GM12891 (cell line): ENCODE measurements around the gene CTNNB1.
A peak's percentile ranks its signal among the peaks of the same experiment; 100 is the strongest.

ENCODE experiments used
- DNase-seq: peaks from one replicate; pipeline ENCODE4 v3.0.0; 2011; ENCODE audit warnings: low spot score; ENCODE audit not compliant: insufficient read length
- FAIRE-seq: peaks from 2 replicates; lab custom pipeline; 2011; peaks lifted over from hg19 to GRCh38; lab: Jason Lieb, UNC
- PAX5 ChIP-seq: IDR thresholded peaks from 2 replicates; pipeline ENCODE4 v1.6.1; 2011; ENCODE audit warnings: low read length, moderate library complexity, mild to moderate bottlenecking; ENCODE audit not compliant: insufficient read depth, severe bottlenecking
- POLR2A ChIP-seq: IDR thresholded peaks from 2 replicates; pipeline ENCODE4 v1.6.1; 2011; ENCODE audit warnings: low read depth, low read length, control low read depth
- POLR2AphosphoS5 ChIP-seq: IDR thresholded peaks from 2 replicates; pipeline ENCODE4 v1.6.1; 2011; ENCODE audit warnings: low read depth, low read length, control low read depth
- POU2F2 ChIP-seq: IDR thresholded peaks from 2 replicates; pipeline ENCODE4 v1.6.1; 2011; ENCODE audit warnings: low read depth, mild to moderate bottlenecking, control low read depth, low read length, moderate library complexity
- SPI1 ChIP-seq: IDR thresholded peaks from 2 replicates; pipeline ENCODE4 v1.6.1; 2011; ENCODE audit warnings: low read depth, low read length, control low read depth
- TAF1 ChIP-seq: IDR thresholded peaks from 2 replicates; pipeline ENCODE4 v1.6.1; 2011; ENCODE audit warnings: low read depth, low read length, control low read depth

Gene CTNNB1

DNA sequence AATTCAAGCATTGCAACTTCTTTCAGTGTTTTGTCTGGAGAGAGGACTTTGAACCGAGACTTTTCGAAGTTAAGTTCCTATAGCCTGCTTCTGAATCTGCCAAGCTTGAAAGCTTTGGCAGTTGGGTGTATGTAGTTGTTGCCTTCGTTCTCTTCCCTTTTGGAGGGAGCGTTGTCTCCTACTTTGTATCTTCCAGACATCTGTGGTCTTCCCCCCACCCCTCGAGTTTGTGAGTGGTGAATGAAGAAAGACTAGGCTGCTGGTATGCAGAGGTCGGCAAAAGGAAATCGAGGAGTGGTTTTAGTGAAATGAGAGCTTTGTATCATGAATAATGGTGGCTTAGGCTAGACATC, 1.3 kb downstream of the CTNNB1 start:
- no peak for FAIRE-seq
- DNase-seq = no peak
- TF ChIP-seq SPI1 (no peak), POLR2AphosphoS5 (no peak), PAX5 (no peak), POLR2A (no peak), TAF1 (no peak), POU2F2 (no peak)

DNA sequence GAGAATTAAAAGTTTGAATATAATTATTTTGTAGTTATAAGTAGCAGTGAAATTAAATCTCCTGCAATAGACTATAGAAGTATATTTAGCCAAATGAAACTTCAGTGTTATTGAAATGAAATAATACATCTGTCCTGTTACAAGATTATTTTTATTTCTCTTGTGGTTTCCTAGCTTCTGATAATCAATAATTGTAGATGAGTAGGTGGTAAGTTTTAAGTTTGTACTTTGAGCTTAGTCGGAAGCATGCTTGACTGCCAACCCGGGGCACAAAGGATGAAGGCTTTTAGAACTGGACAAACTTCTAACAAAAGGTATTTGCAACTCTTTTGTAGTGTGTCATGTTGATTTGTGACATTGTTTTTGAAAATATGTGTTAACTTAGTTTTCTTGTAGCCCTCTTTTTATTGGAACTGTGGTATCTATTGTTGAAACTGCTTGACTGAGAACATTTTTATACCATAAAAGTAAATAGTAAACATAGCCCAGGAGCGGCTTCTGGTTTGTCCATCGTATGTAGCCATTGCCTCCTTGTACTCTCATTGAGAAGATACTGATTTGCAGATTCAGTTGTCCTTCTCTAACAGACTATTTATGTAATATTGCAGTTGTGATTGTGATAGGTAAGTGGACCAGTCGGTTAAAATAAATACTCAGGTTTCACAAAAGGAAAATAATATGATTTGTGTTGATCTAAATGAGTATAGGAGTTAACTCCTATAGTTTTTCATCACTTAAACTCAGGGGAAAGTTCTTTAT, 2.9 kb downstream of the CTNNB1 start:
- TF ChIP-seq POLR2AphosphoS5 (no peak), POLR2A (no peak), POU2F2 (no peak), PAX5 (no peak), TAF1 (no peak), SPI1 (no peak)
- no peak for FAIRE-seq
- no peak for DNase-seq

DNA sequence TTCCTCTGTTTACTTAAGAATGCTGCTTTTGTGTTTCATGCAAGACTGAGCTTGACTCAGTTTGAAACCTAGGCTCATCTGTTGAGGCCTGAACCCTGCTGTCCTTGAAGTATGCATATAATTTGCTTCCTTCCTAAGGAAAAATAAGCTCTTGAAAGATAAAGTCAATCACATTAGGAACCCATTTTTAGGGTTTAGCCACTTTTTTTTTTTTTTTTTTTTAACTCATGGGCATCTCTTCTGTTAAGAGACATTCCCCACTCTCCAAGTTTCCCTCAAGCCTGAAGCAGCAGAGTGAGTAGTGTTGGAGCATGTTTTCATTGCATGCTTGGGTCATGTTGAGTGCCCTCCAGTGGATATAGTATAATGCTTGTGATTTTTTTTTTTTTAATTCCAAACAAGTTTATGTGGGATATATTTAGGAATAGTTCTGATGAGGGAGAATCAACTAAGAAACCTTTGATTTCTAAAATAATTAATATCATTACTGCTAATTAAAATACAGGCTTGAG, 3.6 kb downstream of the CTNNB1 start:
- FAIRE-seq (no peak), DNase-seq (no peak)
- TF ChIP-seq POU2F2 (no peak), POLR2A (no peak), SPI1 (no peak), POLR2AphosphoS5 (no peak), TAF1 (no peak), PAX5 (peak; percentile 20)

DNA sequence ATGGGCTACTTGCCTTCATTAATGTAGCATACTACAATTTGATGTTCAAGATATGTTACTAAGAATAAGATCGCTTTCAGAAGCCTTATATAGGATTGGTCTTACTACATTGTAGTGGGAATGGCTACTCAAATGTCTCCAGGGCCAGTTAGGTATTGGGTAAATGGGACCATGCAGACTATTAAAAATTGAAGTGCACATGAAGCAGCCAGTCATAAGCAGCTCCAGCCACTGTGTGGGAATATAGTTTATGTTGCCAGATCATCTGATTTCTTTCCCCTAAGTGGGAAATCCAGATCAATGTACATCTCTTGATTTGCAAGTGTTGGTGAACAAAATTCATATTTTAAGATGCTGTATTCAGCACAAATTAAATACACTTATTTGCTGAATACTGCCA, 5.1 kb downstream of the CTNNB1 start:
- no peak for FAIRE-seq
- TF ChIP-seq SPI1 (no peak), POLR2A (no peak), POLR2AphosphoS5 (no peak), PAX5 (no peak)
- DNase-seq = no peak

DNA sequence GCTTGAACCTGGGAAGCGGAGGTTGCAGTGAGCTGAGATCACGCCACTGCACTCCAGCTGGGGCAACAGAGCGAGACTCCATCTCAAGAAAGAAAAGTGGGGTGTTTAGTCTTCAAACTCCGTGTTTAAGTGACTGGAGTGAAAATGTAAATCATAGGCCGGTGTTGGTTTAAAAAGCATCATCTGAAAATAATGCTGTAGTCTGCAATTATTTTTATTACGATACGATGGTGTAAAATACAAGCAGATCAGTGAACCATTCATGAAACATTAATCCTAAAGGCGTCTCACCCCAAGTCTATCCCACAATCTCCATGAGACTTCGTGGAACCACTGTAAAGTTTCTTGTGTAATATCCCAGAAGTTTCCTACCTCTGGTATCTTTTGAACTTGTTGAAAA, 6.3 kb downstream of the CTNNB1 start:
- TF ChIP-seq POLR2AphosphoS5 (no peak), POLR2A (no peak), POU2F2 (no peak), PAX5 (no peak), TAF1 (no peak), SPI1 (no peak)
- no peak for DNase-seq
- FAIRE-seq = no peak

DNA sequence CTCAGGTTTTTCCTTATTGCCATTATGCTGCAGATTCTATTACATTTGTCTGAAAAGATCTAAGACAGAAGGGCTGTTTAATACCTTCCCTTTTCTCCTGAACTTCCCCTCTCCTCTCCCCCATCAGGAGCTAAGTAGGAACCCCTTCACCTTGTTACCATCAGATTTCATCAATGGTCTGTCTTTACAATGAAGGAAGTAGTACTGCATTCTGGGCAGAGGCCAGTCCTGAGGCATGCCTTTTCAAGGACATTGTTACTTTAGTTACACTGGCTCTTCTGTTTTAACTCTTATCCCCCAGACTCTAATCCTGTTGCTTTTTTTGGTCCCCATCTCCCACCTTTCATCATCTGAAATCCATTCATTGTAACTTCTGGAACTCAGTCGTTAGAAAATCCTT, 8.1 kb downstream of the CTNNB1 start:
- DNase-seq (no peak), FAIRE-seq (no peak)
- TF ChIP-seq TAF1 (no peak), POU2F2 (no peak), SPI1 (no peak), PAX5 (no peak), POLR2AphosphoS5 (no peak), POLR2A (no peak)

DNA sequence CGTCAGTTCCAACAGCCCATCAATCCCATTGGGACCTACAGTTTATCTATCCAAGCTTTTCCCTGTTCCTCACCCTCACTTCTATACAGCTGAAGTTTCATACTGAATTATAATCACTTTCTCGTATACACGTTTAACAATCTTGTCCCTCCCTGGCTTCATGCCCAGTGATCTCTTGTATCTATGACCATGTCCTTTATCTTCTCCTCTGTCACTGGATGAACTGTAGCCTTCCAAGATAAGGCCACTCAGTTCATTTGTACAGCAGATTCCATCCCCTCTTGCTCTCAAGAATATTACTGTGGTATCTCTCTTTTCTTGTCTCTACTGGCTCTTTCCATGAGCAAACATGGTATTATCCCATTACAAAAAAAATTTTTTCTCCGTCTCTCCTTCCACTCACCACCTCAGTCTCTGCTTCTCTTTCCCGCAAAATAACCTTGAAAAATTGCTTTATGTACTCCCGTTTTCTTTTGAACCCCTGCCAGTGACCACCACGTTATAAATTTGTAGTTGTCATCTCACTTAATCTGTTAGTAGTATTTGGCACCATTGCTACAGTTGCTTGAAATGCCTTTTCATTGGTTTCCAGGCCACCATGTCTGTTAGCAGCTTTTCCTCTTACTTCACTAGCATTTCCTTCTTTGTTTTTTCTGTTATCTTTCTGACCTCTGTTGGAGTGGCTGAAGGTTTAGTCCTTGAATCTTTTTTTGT, 9.4 kb downstream of the CTNNB1 start:
- FAIRE-seq = no peak
- TF ChIP-seq SPI1 = no peak
- no peak for TF ChIP-seq PAX5
- no peak for TF ChIP-seq POLR2A
- TF ChIP-seq POU2F2 = no peak
- no peak for TF ChIP-seq TAF1
- no peak for TF ChIP-seq POLR2AphosphoS5
- no peak for DNase-seq

DNA sequence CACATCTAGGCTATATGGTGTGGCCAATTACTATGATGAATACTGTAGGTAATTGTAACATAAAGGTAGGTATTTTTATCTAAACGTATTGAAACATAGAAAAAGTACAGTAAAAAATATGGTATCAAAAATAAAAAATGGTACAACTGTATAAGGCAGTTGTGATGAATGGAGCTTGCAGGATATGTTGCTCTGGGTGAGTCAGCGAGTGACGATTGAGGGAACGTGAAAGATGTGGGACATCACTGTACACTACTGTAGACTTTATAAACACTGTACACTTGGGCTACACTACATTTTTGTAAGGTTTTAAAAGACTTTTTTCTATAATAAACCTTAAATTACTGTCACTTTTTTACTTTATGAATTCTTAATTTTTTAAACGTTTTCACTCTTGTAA, 10.3 kb downstream of the CTNNB1 start:
- FAIRE-seq (no peak), DNase-seq (no peak)
- TF ChIP-seq SPI1 (no peak), PAX5 (no peak)

DNA sequence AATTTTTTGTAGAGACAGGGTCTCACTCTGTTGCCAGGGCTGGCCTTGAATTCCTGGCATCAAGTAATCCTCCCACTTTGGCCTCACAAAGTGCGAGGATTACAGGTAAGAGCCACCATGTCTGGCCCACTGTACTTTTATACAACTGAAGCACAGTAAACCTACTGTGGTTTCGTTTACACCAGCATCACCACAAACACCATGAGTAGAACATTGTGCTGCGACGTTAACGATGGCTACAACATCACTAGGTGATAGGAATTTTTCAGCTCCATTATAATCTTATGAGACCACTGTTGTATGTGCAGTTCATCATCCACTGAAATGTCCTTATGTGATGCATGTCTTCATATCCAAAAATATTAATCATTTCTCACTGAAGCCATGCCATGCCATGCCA, 11.7 kb downstream of the CTNNB1 start:
- DNase-seq (no peak), FAIRE-seq (no peak)
- TF ChIP-seq PAX5 (no peak), TAF1 (no peak), POLR2A (no peak), POLR2AphosphoS5 (no peak), POU2F2 (no peak), SPI1 (no peak)
